LNCAP (cell line): ENCODE results near the gene SMIM9.

ENCODE experiments used
- CTCF ChIP-seq: fragments of 450-650 bp; IDR thresholded peaks from 2 replicates; pipeline ENCODE4 v1.5.1; 2017; ENCODE audit warnings: mild to moderate bottlenecking

SMIM9 gene

GRCh38 chrX:154799556-154800348 is 34.7 kb downstream of the SMIM9 start:
- no peak for TF ChIP-seq CTCF

GRCh38 chrX:154797006-154797405 is 37.5 kb downstream of the SMIM9 start:
- no peak for TF ChIP-seq CTCF

- no peak for TF ChIP-seq CTCF
Observed at GRCh38 chrX:154795016-154795415, 39.4 kb downstream of the SMIM9 start.

GRCh38 chrX:154793084-154793795 is 41.2 kb downstream of the SMIM9 start:
- no peak for TF ChIP-seq CTCF

GRCh38 chrX:154791939-154792338 is 42.5 kb downstream of the SMIM9 start:
- no peak for TF ChIP-seq CTCF

DNA sequence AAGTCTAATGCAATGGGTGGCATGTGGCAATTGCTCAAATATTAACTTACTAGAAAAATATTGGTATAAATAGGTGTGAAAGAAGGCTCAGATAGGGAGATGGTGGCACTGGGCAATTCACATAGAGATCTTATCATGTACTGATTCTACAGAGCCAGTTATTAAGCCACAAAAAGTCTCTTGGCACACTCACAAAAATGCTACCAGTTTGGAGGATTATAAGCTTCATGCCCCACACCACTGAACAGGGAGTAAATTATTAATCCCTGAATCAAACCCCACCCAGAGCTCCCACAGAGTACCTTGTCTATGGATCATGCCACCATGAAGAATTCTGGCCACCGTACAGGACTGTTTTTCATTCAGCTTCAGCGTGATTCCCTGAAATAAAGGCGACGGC is 43.0 kb downstream of the SMIM9 start:
- no peak for TF ChIP-seq CTCF

GRCh38 chrX:154785716-154786115 is 48.7 kb downstream of the SMIM9 start:
- no peak for TF ChIP-seq CTCF
